Measurements from ENCODE around the gene MARCHF3.

DNA sequence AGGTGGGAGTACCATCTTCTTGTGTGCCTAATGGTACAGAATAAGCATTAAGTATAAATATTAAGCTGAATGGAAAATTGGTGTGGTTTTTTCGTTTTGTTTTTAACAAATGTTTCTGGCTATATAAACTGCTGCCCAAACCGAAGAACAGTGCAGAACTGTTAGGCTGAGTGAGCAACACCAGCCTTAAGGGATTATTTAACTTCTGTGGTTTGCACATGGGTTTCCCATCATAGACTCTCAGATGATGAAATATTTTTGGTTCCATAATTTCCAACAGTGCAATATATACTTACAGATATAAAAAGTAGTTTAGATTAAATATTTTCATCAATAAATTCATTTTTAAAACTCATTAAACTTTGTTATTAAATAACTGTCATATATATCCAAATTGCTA, 26.5 kb upstream of the MARCHF3 start:
- TF ChIP-seq, protein P1, sequence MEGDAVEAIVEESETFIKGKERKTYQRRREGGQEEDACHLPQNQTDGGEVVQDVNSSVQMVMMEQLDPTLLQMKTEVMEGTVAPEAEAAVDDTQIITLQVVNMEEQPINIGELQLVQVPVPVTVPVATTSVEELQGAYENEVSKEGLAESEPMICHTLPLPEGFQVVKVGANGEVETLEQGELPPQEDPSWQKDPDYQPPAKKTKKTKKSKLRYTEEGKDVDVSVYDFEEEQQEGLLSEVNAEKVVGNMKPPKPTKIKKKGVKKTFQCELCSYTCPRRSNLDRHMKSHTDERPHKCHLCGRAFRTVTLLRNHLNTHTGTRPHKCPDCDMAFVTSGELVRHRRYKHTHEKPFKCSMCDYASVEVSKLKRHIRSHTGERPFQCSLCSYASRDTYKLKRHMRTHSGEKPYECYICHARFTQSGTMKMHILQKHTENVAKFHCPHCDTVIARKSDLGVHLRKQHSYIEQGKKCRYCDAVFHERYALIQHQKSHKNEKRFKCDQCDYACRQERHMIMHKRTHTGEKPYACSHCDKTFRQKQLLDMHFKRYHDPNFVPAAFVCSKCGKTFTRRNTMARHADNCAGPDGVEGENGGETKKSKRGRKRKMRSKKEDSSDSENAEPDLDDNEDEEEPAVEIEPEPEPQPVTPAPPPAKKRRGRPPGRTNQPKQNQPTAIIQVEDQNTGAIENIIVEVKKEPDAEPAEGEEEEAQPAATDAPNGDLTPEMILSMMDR (IDR thresholded peaks at IDR 0.05; ENCODE audit: insufficient read depth, low read depth, low read length): no peak
- no peak for TF ChIP-seq EZH2 (IDR thresholded peaks at IDR 0.05; ENCODE audit: insufficient read depth, low read length)
